Osteoblast (primary cell): Measurements from ENCODE around the gene POMP. TPM values are rescaled to one million over a fixed set of nuclear protein-coding genes. Genes with fewer than 3 reads are reported as not detected.
"Not testable (repeated sequence)": the region's sequence is repeated elsewhere in the genome, so short reads cannot be mapped to it uniquely, and the experiment has no call there.

Experiments used
- DNase-seq: peaks from one replicate; pipeline ENCODE4 v3.0.0; 2011; ENCODE audit warnings: low spot score, mixed read lengths; ENCODE audit not compliant: insufficient read length; ENCODE audit errors: missing footprints
- H2AFZ ChIP-seq: 2 replicates; pipeline ENCODE4 v1.6.0; 2011; ENCODE audit warnings: mild to moderate bottlenecking, low read length
- H3K27ac ChIP-seq: 2 replicates; pipeline ENCODE4 v1.5.1; 2011; ENCODE audit warnings: mild to moderate bottlenecking, low read depth, low read length, moderate library complexity
- H3K27me3 ChIP-seq: 2 replicates; pipeline ENCODE4 v1.6.0; 2012; ENCODE audit warnings: mild to moderate bottlenecking, control low read depth, inconsistent platforms, low read length, moderate library complexity; ENCODE audit not compliant: insufficient read depth
- H3K36me3 ChIP-seq: 2 replicates; pipeline ENCODE4 v1.5.1; 2011; ENCODE audit warnings: mild to moderate bottlenecking, low read length, control low read depth, moderate library complexity; ENCODE audit not compliant: insufficient read depth
- H3K4me1 ChIP-seq: 2 replicates; pipeline ENCODE4 v1.5.1; 2011; ENCODE audit warnings: mild to moderate bottlenecking, low read length, control low read depth, moderate library complexity; ENCODE audit not compliant: insufficient read depth
- H3K4me2 ChIP-seq: 2 replicates; pipeline ENCODE4 v1.6.0; 2011; ENCODE audit warnings: mild to moderate bottlenecking, low read length; ENCODE audit not compliant: insufficient read depth
- H3K4me3 ChIP-seq: fragments of 200-600 bp; sonication (generic); 3 replicates; pipeline ENCODE4 v1.5.1; 2012; ENCODE audit warnings: mild to moderate bottlenecking, low read length, inconsistent platforms; ENCODE audit not compliant: insufficient read depth
- H3K79me2 ChIP-seq: 2 replicates; pipeline ENCODE4 v1.6.0; 2012; ENCODE audit warnings: mild to moderate bottlenecking, low read length, control low read depth, inconsistent platforms; ENCODE audit not compliant: insufficient read depth
- H3K9me3 ChIP-seq: 2 replicates; pipeline ENCODE4 v1.5.1; 2011; ENCODE audit warnings: low read depth, low read length, control low read depth
- H4K20me1 ChIP-seq: 2 replicates; pipeline ENCODE4 v1.6.0; 2012; ENCODE audit warnings: mild to moderate bottlenecking, low read length, control low read depth; ENCODE audit not compliant: insufficient read depth
- total RNA-seq: library from RNA; depleted of rRNA; stranded (reverse); fragments of >200 nt; gene quantifications from 2 replicates; pipeline ENCODE4 v1.2.3, GENCODE V29; 2012
- TF ChIP-seq, protein P1 (sequence below): IDR thresholded peaks from 2 replicates; pipeline ENCODE4 v1.5.1; 2011; ENCODE audit warnings: mild to moderate bottlenecking, low read depth, low read length, moderate library complexity; ENCODE audit errors: extremely low read depth

Gene POMP
- total RNA-seq, 1 donor: 73.1 TPM

DNA sequence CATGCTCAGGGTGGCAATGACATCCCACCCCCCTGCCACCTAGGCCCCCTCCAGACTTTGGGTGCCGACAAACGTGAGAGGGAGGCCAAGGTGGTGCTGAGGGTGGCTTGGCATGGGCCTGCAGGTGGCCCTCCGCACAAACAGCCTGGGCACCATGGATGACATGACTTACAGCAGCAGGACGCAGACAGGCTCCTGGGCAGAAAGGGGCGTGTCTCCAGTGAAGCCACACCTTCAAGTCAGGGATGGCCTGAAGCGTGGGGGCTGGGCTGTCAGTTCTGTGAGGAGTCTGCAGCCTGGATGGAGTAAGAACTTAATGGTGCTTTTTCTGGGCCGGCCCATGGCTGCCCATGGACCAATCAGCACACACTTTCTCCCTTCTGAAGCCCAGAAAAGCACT, 25.3 kb downstream of the POMP start:
- Histone ChIP-seq H4K20me1 (no peaks in the 10 kb centered on the region), H3K4me1 (no peaks in the 10 kb centered on the region), H3K27me3 (peaks cover 2% of the 10 kb centered on the region), H3K4me3 (no peak overlapping the region), H3K79me2 (no peaks in the 10 kb centered on the region), H2AFZ (no peak overlapping the region), H3K9me3 (no peaks in the 10 kb centered on the region), H3K4me2 (no peak overlapping the region), H3K27ac (no peak overlapping the region), H3K36me3 (no peaks in the 10 kb centered on the region)
- DNase-seq: no peak
- TF ChIP-seq, protein P1, sequence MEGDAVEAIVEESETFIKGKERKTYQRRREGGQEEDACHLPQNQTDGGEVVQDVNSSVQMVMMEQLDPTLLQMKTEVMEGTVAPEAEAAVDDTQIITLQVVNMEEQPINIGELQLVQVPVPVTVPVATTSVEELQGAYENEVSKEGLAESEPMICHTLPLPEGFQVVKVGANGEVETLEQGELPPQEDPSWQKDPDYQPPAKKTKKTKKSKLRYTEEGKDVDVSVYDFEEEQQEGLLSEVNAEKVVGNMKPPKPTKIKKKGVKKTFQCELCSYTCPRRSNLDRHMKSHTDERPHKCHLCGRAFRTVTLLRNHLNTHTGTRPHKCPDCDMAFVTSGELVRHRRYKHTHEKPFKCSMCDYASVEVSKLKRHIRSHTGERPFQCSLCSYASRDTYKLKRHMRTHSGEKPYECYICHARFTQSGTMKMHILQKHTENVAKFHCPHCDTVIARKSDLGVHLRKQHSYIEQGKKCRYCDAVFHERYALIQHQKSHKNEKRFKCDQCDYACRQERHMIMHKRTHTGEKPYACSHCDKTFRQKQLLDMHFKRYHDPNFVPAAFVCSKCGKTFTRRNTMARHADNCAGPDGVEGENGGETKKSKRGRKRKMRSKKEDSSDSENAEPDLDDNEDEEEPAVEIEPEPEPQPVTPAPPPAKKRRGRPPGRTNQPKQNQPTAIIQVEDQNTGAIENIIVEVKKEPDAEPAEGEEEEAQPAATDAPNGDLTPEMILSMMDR: no peak

GRCh38 chr13:28685114-28685513, 26.2 kb downstream of the POMP start:
- Histone ChIP-seq H4K20me1 (no peaks in the 10 kb centered on the region), H3K4me1 (no peaks in the 10 kb centered on the region), H3K79me2 (no peaks in the 10 kb centered on the region), H2AFZ (no peak overlapping the region), H3K27me3 (peaks cover 2% of the 10 kb centered on the region), H3K36me3 (no peaks in the 10 kb centered on the region), H3K27ac (no peak overlapping the region), H3K9me3 (no peaks in the 10 kb centered on the region), H3K4me2 (no peak overlapping the region), H3K4me3 (no peak overlapping the region)
- TF ChIP-seq, protein P1: no peak
- no peak for DNase-seq

GRCh38 chr13:28685892-28686291, 27.0 kb downstream of the POMP start:
- H3K4me3 ChIP-seq: no peak overlapping the region
- no peaks in the 10 kb centered on the region for H3K9me3 ChIP-seq
- H3K79me2 ChIP-seq: no peaks in the 10 kb centered on the region
- H3K4me2 ChIP-seq: no peak overlapping the region
- no peaks in the 10 kb centered on the region for H4K20me1 ChIP-seq
- H2AFZ ChIP-seq: no peak overlapping the region
- DNase-seq: no peak
- TF ChIP-seq, protein P1: no peak
- H3K27me3 ChIP-seq: peaks cover 2% of the 10 kb centered on the region
- H3K27ac ChIP-seq: no peak overlapping the region
- H3K36me3 ChIP-seq: no peaks in the 10 kb centered on the region
- no peaks in the 10 kb centered on the region for H3K4me1 ChIP-seq

- H3K4me1 ChIP-seq, H3K79me2 ChIP-seq, DNase-seq, H3K9me3 ChIP-seq, H3K27ac ChIP-seq, H3K27me3 ChIP-seq, H4K20me1 ChIP-seq, H3K36me3 ChIP-seq: not testable (repeated sequence)
- H2AFZ ChIP-seq: peak overlapping the region; percentile 25
- H3K4me3 ChIP-seq: peak overlapping the region; percentile 20
- H3K4me2 ChIP-seq: peak overlapping the region; percentile 24
Measured at GRCh38 chr13:28693605-28694491, 34.9 kb downstream of the POMP start.
